Measurements from ENCODE around the gene RYR3.

The RYR3 gene

DNA sequence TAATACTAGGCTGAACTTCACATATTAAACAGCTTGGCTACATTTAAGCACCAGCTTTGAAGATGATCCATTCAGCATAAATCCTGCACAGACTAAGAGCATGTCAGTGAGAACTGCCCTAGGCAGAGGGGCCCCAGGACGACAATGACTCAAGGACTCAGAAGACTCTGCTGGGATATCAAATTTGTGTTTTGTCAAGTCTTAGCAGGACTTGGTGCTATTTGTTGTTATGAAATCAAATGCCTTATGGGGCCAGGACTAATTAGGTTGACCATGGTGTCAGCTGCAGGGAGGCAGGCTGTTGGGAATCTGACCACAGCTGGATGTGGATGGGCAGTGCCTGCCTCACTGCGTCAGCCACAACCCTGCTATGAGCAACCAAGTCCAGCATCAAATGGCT is 91.8 kb downstream of the RYR3 start:
- no peak for TF ChIP-seq CTCF (IDR thresholded peaks at IDR 0.05)

DNA sequence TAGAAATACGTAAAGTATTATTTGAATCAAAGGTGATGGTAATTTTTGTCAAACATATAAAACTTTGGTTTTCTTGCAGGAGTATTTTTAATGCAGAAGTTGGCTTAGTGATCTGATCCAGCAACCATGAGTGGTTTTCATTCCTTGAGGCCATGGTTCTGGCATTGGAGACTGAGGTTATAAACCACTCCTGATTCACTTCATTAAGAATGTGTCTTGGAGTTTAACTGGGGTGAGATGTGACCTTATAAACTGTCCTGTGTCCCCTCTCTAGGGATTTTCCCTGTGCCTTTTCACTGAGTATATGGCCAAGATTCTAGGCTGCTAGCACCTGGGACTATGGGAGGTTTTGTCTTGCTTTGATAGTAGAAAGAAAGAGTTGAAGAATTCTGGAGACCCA is 94.3 kb downstream of the RYR3 start:
- no peak for TF ChIP-seq CTCF (IDR thresholded peaks at IDR 0.05)

- TF ChIP-seq CTCF (IDR thresholded peaks at IDR 0.05) = no peak
These were observed 101.1 kb downstream of the RYR3 start for GRCh38 chr15:33411596-33412540.

DNA sequence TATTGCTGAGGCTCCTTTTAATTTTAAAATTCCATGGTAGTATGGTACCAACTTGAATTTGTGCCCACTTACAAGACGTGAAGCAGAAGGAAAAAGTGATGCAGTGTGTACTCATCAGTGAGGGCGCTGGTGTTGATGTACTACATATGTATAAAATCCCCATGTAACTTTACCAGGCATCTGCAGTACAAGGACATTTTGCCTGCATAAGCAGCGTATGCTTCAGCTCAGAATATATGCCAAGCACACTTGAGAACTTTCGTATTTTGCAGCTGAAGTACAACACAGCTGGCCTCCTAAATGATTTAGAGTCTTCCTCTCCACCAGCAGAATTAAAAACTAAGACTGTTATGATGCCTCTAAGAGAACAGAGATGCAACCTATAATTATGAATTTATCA is 108.9 kb downstream of the RYR3 start:
- TF ChIP-seq CTCF (IDR thresholded peaks at IDR 0.05) = no peak

DNA sequence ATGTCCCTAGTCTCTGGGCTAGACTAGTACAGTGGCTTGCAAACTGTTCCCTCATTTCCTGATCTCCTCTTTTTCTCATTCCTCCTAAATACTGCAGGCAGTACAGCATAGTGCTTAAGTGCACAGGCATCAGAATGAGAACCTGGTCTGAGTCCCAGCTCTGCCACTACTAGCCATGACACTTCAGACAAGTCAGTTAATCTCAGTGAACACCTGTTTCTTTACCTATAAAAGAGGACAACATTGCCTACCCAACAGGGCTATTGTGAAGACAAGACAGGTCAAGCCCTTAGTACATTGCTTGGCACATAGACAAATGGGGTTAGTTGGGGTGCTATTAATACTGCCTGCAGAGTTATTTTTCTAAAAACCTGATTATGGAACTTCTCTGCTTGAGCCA is 113.3 kb downstream of the RYR3 start:
- no peak for TF ChIP-seq CTCF (IDR thresholded peaks at IDR 0.05)

DNA sequence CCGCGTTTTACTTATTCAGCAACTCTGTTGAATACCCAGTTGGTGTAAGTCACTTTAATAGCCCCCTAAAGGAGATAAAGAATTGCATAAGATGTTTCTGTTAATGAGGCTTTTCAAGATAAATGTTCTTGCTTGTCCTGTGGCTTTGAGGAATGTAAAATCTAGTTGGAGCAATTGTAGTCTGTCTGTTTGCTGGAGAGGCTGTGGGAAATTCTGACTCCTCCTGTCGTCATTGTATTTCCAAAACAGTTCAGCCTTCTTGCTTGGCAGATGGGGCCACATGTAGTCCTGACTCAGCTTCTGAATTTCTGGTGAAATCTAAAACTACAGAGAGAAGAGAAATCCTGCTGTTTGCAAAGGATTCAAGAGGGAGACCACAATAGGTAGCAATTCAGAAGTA is 114.4 kb downstream of the RYR3 start:
- TF ChIP-seq CTCF (IDR thresholded peaks at IDR 0.05) = no peak

DNA sequence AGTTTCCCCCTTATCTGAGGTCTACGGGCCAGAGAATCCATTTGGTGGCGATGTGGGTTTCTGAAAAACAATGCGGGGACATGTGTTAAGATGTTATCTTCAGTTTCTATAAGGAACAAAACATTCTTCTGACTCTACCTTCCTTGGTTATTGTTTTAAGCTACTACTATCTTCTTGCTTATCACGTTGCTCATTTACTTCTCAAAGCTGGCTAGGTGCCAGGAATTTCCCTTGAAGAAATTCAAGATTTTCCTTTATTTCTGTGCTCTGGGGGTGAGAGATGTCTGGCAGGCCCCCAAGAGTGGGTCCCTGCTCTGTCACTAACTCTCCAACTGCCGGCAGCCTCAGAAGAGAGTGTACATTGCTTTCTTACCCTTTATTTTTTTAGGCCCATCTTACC is 119.8 kb downstream of the RYR3 start:
- no peak for TF ChIP-seq CTCF (IDR thresholded peaks at IDR 0.05)

All from LNCAP (cell line).